Activated CD4-positive, alpha-beta memory T cell treated with anti-CD3 and anti-CD28 coated beads, Interleukin-2, amount 10 ng/mL, durations not matched to agents 7 days and 5 days (primary cell): ENCODE data around the gene RAB37. TPM values are rescaled to one million over a fixed set of nuclear protein-coding genes. Genes with fewer than 3 reads are reported as not detected.

Experiments used
- CTCF ChIA-PET: fragments of 350-600 bp; sonication (Branson Sonifier 250); formaldehyde crosslinking; loops from one replicate; lab custom pipeline; 2021; ENCODE audit warnings: antibody characterized with exemption, inconsistent platforms; lab: Charles Lee
- POLR2A ChIA-PET: fragments of 350-600 bp; sonication (Branson Sonifier 250); formaldehyde crosslinking; loops from one replicate; lab custom pipeline; 2021; ENCODE audit warnings: antibody characterized with exemption; lab: Charles Lee
- DNase-seq: peaks from one replicate; pipeline ENCODE4 v3.0.0-alpha.2; 2020
- H3K27ac Mint-ChIP-seq: one replicate; pipeline ENCODE4 v1.8.0; 2021; ENCODE audit warnings: mild to moderate bottlenecking, mixed read lengths
- H3K27me3 Mint-ChIP-seq: one replicate; pipeline ENCODE4 v1.8.0; 2021; ENCODE audit warnings: mixed read lengths
- H3K36me3 Mint-ChIP-seq: one replicate; pipeline ENCODE4 v1.8.0; 2021; ENCODE audit warnings: low read depth, mixed read lengths
- H3K4me1 Mint-ChIP-seq: one replicate; pipeline ENCODE4 v1.8.0; 2021; ENCODE audit warnings: mixed read lengths
- H3K4me3 Mint-ChIP-seq: one replicate; pipeline ENCODE4 v1.8.0; 2021; ENCODE audit warnings: mild to moderate bottlenecking, mixed read lengths
- H3K9me3 Mint-ChIP-seq: one replicate; pipeline ENCODE4 v1.8.0; 2021; ENCODE audit warnings: mixed read lengths
- total RNA-seq, 2 experiments: library from RNA; stranded (reverse); gene quantifications; one replicate each; pipeline ENCODE4 v1.2.3, GENCODE V29; 2021

The RAB37 gene
- total RNA-seq, 2 experiments from 2014 or later = 56.1 to 58.5 TPM

- Mint-ChIP-seq H3K27ac (no peak overlapping the region), H3K9me3 (no peaks in the 10 kb centered on the region), H3K36me3 (no peaks in the 10 kb centered on the region), H3K27me3 (no peaks in the 10 kb centered on the region), H3K4me1 (no peaks in the 10 kb centered on the region), H3K4me3 (no peak overlapping the region)
- DNase-seq = no peak
- ChIA-PET POLR2A (no interaction called here), CTCF (interaction anchor here (0.8 to 1.3 kb wide), 2 partner anchors 8 to 55 kb away, joined by 3 to 5 read pairs; no protein-coding TSS in a partner anchor)
Observed at GRCh38 chr17:74729866-74730265, 7.2 kb upstream of the RAB37 start.

- peak overlapping the region; percentile 37 for H3K27ac Mint-ChIP-seq
- DNase-seq = peak; percentile 84
- H3K27me3 Mint-ChIP-seq = no peaks in the 10 kb centered on the region
- H3K4me1 Mint-ChIP-seq = peaks cover 2% of the 10 kb centered on the region
- ChIA-PET CTCF (interaction anchor here (1.0 to 1.3 kb wide), 2 partner anchors 7 to 17 kb away, joined by 3 to 5 read pairs; partner anchors contain the start of gene NHERF1), POLR2A (interaction anchor here (1.0 kb wide), 1 partner anchor 12 kb away, joined by 3 read pairs; no protein-coding TSS in a partner anchor)
- H3K36me3 Mint-ChIP-seq = no peaks in the 10 kb centered on the region
- no peaks in the 10 kb centered on the region for H3K9me3 Mint-ChIP-seq
- H3K4me3 Mint-ChIP-seq = peak overlapping the region; percentile 3
Observed at GRCh38 chr17:74730491-74731346, 6.3 kb upstream of the RAB37 start.

- no peak for DNase-seq
- Mint-ChIP-seq H3K9me3 (no peaks in the 10 kb centered on the region), H3K4me3 (no peak overlapping the region), H3K4me1 (peaks cover 4% of the 10 kb centered on the region), H3K27me3 (peaks cover 2% of the 10 kb centered on the region), H3K27ac (no peak overlapping the region), H3K36me3 (no peaks in the 10 kb centered on the region)
- ChIA-PET CTCF (interaction anchor here (0.7 to 1.0 kb wide), 2 partner anchors 17 to 73 kb away, joined by 3 read pairs; partner anchors contain the start of gene NHERF1), POLR2A (interaction anchor here (1.0 kb wide), 1 partner anchor 11 kb away, joined by 3 read pairs; no protein-coding TSS in a partner anchor)
Observed at GRCh38 chr17:74731347-74731605, 5.8 kb upstream of the RAB37 start.

- H3K36me3 Mint-ChIP-seq = no peaks in the 10 kb centered on the region
- peaks cover 5% of the 10 kb centered on the region for H3K27me3 Mint-ChIP-seq
- peaks cover 8% of the 10 kb centered on the region for H3K4me1 Mint-ChIP-seq
- H3K9me3 Mint-ChIP-seq = no peaks in the 10 kb centered on the region
- no peak overlapping the region for H3K27ac Mint-ChIP-seq
- ChIA-PET CTCF (interaction anchor here (0.7 to 1.2 kb wide), 2 partner anchors 74 to 75 kb away, joined by 3 read pairs; no protein-coding TSS in a partner anchor), POLR2A (interaction anchor here (0.7 kb wide), 1 partner anchor 199 kb away, joined by 4 read pairs; no protein-coding TSS in a partner anchor)
- DNase-seq = no peak
- H3K4me3 Mint-ChIP-seq = no peak overlapping the region
Observed at GRCh38 chr17:74732042-74732867, 4.8 kb upstream of the RAB37 start.

GRCh38 chr17:74733365-74734122 is 3.5 kb upstream of the RAB37 start:
- Mint-ChIP-seq H3K27ac (no peak overlapping the region), H3K36me3 (no peaks in the 10 kb centered on the region), H3K9me3 (no peaks in the 10 kb centered on the region), H3K4me3 (no peak overlapping the region), H3K4me1 (peaks cover 21% of the 10 kb centered on the region), H3K27me3 (peaks cover 5% of the 10 kb centered on the region)
- POLR2A ChIA-PET = interaction anchor here (1.0 kb wide), 1 partner anchor 76 kb away, joined by 3 read pairs; no protein-coding TSS in a partner anchor
- CTCF ChIA-PET = no interaction called here
- DNase-seq = no peak

GRCh38 chr17:74734256-74734655 is 2.8 kb upstream of the RAB37 start:
- Mint-ChIP-seq H3K4me3 (no peak overlapping the region), H3K9me3 (no peaks in the 10 kb centered on the region), H3K27me3 (peaks cover 5% of the 10 kb centered on the region), H3K4me1 (peaks cover 28% of the 10 kb centered on the region), H3K36me3 (peaks cover 6% of the 10 kb centered on the region), H3K27ac (no peak overlapping the region)
- DNase-seq = no peak
- ChIA-PET POLR2A (interaction anchor here (1.0 kb wide), 1 partner anchor 77 kb away, joined by 3 read pairs; no protein-coding TSS in a partner anchor), CTCF (interaction anchor here (6.2 kb wide), 1 partner anchor 77 kb away, joined by 255 read pairs; no protein-coding TSS in a partner anchor)

GRCh38 chr17:74737299-74738050 is 419 bp downstream of the RAB37 start:
- Mint-ChIP-seq H3K9me3 (no peaks in the 10 kb centered on the region), H3K27ac (peak overlapping the region; percentile 89), H3K27me3 (peaks cover 5% of the 10 kb centered on the region), H3K4me1 (peaks cover 61% of the 10 kb centered on the region), H3K36me3 (peaks cover 10% of the 10 kb centered on the region), H3K4me3 (peak overlapping the region; percentile 87)
- CTCF ChIA-PET = interaction anchor here (0.6 to 6.2 kb wide), 38 partner anchors 8 to 271 kb away, joined by 3 to 255 read pairs (median 5); partner anchors contain the start of genes CD300A, CD300H, NAT9 and NHERF1
- DNase-seq = peak; percentile 60
- POLR2A ChIA-PET = interaction anchor here (0.6 to 4.6 kb wide), 16 partner anchors 10 to 144 kb away, joined by 3 to 44 read pairs (median 6); partner anchors contain the start of genes FDXR and NAT9

- H3K27ac Mint-ChIP-seq = peak overlapping the region; percentile 89
- H3K4me3 Mint-ChIP-seq = peak overlapping the region; percentile 87
- DNase-seq = peak; percentile 92
- no peaks in the 10 kb centered on the region for H3K9me3 Mint-ChIP-seq
- peaks cover 18% of the 10 kb centered on the region for H3K36me3 Mint-ChIP-seq
- ChIA-PET CTCF (interaction anchor here (0.5 to 6.2 kb wide), 39 partner anchors 8 to 272 kb away, joined by 3 to 255 read pairs (median 5); partner anchors contain the start of genes CD300A, FDXR, NAT9 and NHERF1), POLR2A (interaction anchor here (0.6 to 4.6 kb wide), 20 partner anchors 9 to 778 kb away, joined by 3 to 44 read pairs (median 4); partner anchors contain the start of genes CD300A, FDXR, NAT9 and TSEN54)
- H3K4me1 Mint-ChIP-seq = peaks cover 69% of the 10 kb centered on the region
- peaks cover 5% of the 10 kb centered on the region for H3K27me3 Mint-ChIP-seq
Observed at GRCh38 chr17:74738051-74738996, 1.3 kb downstream of the RAB37 start.

- ChIA-PET POLR2A (interaction anchor here (1.0 to 4.6 kb wide), 11 partner anchors 8 to 777 kb away, joined by 3 to 44 read pairs (median 14); partner anchors contain the start of genes CD300A, FDXR, NAT9 and TSEN54), CTCF (interaction anchor here (0.5 to 6.2 kb wide), 9 partner anchors 7 to 273 kb away, joined by 3 to 255 read pairs (median 6); partner anchors contain the start of genes MRPL58 and NHERF1)
- Mint-ChIP-seq H3K4me3 (peak overlapping the region; percentile 87), H3K27ac (peak overlapping the region; percentile 89), H3K4me1 (peaks cover 79% of the 10 kb centered on the region), H3K9me3 (no peaks in the 10 kb centered on the region), H3K27me3 (peaks cover 5% of the 10 kb centered on the region), H3K36me3 (peaks cover 28% of the 10 kb centered on the region)
- peak; percentile 51 for DNase-seq
Observed at GRCh38 chr17:74739227-74739831, 2.3 kb downstream of the RAB37 start.

- DNase-seq = no peak
- H3K27me3 Mint-ChIP-seq = peaks cover 5% of the 10 kb centered on the region
- H3K36me3 Mint-ChIP-seq = peaks cover 31% of the 10 kb centered on the region
- ChIA-PET POLR2A (no interaction called here), CTCF (interaction anchor here (1.2 to 6.2 kb wide), 3 partner anchors 15 to 83 kb away, joined by 4 to 255 read pairs (median 93); no protein-coding TSS in a partner anchor)
- peak overlapping the region; percentile 61 for H3K27ac Mint-ChIP-seq
- no peak overlapping the region for H3K4me3 Mint-ChIP-seq
- peaks cover 86% of the 10 kb centered on the region for H3K4me1 Mint-ChIP-seq
- H3K9me3 Mint-ChIP-seq = no peaks in the 10 kb centered on the region
Observed at GRCh38 chr17:74740173-74740572, 3.1 kb downstream of the RAB37 start.
